ENCODE measurements around the gene ANXA2. TPM values are rescaled to one million over a fixed set of nuclear protein-coding genes. Genes with fewer than 3 reads are reported as not detected.

The ANXA2 gene
- polyA plus RNA-seq, 1 of the 3 experiments (the other 2 are of a cell fraction): 4,669 TPM

DNA sequence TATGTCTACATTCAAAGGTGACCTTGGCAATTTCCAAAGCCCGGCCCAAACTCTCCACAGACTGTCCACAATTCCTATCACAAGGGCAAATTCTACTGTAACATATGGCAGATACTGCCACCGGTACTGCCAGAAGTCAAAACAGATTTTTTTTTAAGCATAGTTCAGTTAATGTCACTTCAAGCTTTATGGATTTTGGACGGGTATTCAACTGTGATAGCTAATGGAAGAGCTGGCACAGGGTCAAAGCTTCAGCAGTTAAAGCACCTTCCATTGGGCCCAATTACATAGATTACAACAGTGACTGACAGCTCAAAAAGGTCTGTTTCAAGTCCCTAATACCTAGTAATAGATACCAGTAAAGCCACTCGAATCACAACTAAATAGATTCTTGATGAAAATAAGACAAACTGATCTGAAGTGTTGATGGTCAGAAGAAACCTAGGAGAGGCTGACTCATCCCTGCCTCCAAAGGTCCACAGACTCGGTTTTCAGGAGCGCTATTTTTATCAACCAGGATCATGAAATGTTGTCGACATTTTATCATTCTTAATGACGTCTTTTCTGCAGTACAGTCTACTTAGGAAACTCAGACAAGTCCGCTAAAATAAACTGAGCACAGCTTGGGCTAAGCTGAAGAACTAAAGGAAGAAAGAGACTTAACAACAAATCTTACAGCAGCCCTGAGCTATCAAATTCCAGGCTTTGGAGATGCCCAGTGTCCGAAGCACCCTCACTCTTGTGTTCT lies 38.7 kb downstream of the ANXA2 start (continued):
- TF ChIP-seq, protein P1, sequence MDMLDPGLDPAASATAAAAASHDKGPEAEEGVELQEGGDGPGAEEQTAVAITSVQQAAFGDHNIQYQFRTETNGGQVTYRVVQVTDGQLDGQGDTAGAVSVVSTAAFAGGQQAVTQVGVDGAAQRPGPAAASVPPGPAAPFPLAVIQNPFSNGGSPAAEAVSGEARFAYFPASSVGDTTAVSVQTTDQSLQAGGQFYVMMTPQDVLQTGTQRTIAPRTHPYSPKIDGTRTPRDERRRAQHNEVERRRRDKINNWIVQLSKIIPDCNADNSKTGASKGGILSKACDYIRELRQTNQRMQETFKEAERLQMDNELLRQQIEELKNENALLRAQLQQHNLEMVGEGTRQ (IDR thresholded peaks at IDR 0.05; ENCODE audit: borderline replicate concordance, low read depth, low read length): no peak
- peak; percentile 49; the same call in 1 of the 2 replicates for TF ChIP-seq FOSL2 (IDR thresholded peaks at IDR 0.05; ENCODE audit: borderline replicate concordance, low read depth)
- TF ChIP-seq TAF1 (IDR thresholded peaks at IDR 0.05; ENCODE audit: borderline replicate concordance, low read depth, low read length): no peak
- TF ChIP-seq CTCF (IDR thresholded peaks at IDR 0.05): no peak
- TF ChIP-seq SIN3A (IDR thresholded peaks at IDR 0.05; ENCODE audit: borderline replicate concordance, low read depth, low read length): no peak
- peak; percentile 18; the same call in 1 of the 2 replicates for TF ChIP-seq MXI1 (IDR thresholded peaks at IDR 0.05; ENCODE audit: low read depth, low read length)
- TF ChIP-seq, protein P2, sequence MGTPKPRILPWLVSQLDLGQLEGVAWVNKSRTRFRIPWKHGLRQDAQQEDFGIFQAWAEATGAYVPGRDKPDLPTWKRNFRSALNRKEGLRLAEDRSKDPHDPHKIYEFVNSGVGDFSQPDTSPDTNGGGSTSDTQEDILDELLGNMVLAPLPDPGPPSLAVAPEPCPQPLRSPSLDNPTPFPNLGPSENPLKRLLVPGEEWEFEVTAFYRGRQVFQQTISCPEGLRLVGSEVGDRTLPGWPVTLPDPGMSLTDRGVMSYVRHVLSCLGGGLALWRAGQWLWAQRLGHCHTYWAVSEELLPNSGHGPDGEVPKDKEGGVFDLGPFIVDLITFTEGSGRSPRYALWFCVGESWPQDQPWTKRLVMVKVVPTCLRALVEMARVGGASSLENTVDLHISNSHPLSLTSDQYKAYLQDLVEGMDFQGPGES (IDR thresholded peaks at IDR 0.05; ENCODE audit: low read depth, low read length): no peak
- no peak for TF ChIP-seq ZBTB33 (IDR thresholded peaks at IDR 0.05; ENCODE audit: borderline replicate concordance, low read depth)
- no peak for TF ChIP-seq GABPA (IDR thresholded peaks at IDR 0.05; ENCODE audit: low read depth)
- TF ChIP-seq MEF2A (IDR thresholded peaks at IDR 0.05; ENCODE audit: borderline replicate concordance, low read depth): peak; percentile 77
- TF ChIP-seq POLR2AphosphoS5 (IDR thresholded peaks at IDR 0.05; ENCODE audit: low read depth, low read length): peak; percentile 36
- TF ChIP-seq CHD2 (IDR thresholded peaks at IDR 0.05; ENCODE audit: low read length, partially characterized antibody): peak; percentile 15
- TF ChIP-seq, protein P3, sequence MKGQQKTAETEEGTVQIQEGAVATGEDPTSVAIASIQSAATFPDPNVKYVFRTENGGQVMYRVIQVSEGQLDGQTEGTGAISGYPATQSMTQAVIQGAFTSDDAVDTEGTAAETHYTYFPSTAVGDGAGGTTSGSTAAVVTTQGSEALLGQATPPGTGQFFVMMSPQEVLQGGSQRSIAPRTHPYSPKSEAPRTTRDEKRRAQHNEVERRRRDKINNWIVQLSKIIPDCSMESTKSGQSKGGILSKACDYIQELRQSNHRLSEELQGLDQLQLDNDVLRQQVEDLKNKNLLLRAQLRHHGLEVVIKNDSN (IDR thresholded peaks at IDR 0.05; ENCODE audit: borderline replicate concordance, low read depth): no peak
- TF ChIP-seq RCOR1 (IDR thresholded peaks at IDR 0.05; ENCODE audit: low read length): peak; percentile 58
- no peak; the same call in 1 of the 2 replicates for TF ChIP-seq RFX5 (IDR thresholded peaks at IDR 0.05; ENCODE audit: low read length)
- peak; percentile 20; the same call in 1 of the 2 replicates for TF ChIP-seq FOXJ3 (CRISPR knock-in tag; IDR thresholded peaks at IDR 0.05)
- peak; percentile 11; the same call in 1 of the 2 replicates for TF ChIP-seq RXRA (IDR thresholded peaks at IDR 0.05; ENCODE audit: borderline replicate concordance, low read depth)
